Gastrocnemius medialis (tissue), 4 donors: Measurements from ENCODE around the gene DMXL2. TPM values are rescaled to one million over a fixed set of nuclear protein-coding genes. Genes with fewer than 3 reads are reported as not detected.
A peak's percentile ranks its signal among the peaks of the same experiment; 100 is the strongest.
"Not testable (repeated sequence)": the region's sequence is repeated elsewhere in the genome, so short reads cannot be mapped to it uniquely, and the experiment has no call there.

ENCODE experiments used
- ATAC-seq, 2 donors: fragments of 150-250 bp; one replicate each; pipeline ENCODE4 v1.9.1; 2016
- DNase-seq, 2 donors: peaks; one replicate each; pipeline ENCODE4 v3.0.0-alpha.2; 2019
- H3K27ac ChIP-seq, 4 donors: fragments of 200-600 bp; sonication (generic); 1 replicate in 1 of 4; 2 replicates in 3 of 4; pipeline ENCODE4 v1.5.1; 2016 to 2018; ENCODE audit warnings: mild to moderate bottlenecking in 2 of 4, moderate library complexity in 1 of 4
- H3K27me3 ChIP-seq, 3 donors: fragments of 200-600 bp; sonication (generic) in 2 of 3; 1 replicate in 1 of 3; 2 replicates in 2 of 3; pipeline versions ENCODE4 v1.5.1 to v1.6.0; 2016 to 2019; ENCODE audit warnings: mild to moderate bottlenecking in 1 of 3, moderate library complexity in 1 of 3
- H3K36me3 ChIP-seq, 2 donors: fragments of 200-600 bp; sonication (generic) in 1 of 2; one replicate each; pipeline ENCODE4 v1.5.1; 2017 to 2018
- H3K4me1 ChIP-seq, 2 donors: fragments of 200-600 bp; sonication (generic) in 1 of 2; one replicate each; pipeline ENCODE4 v1.5.1; 2016 to 2017; ENCODE audit warnings: mild to moderate bottlenecking in 2 of 2
- H3K4me3 ChIP-seq, 4 donors: fragments of 200-600 bp; sonication (generic) in 3 of 4; 1 replicate in 1 of 4; 2 replicates in 3 of 4; pipeline ENCODE4 v1.5.1; 2016 to 2019; ENCODE audit warnings: mild to moderate bottlenecking in 2 of 4
- H3K9me3 ChIP-seq, 3 donors: fragments of 200-600 bp; sonication (generic) in 2 of 3; 1 replicate in 1 of 3; 2 replicates in 2 of 3; pipeline ENCODE4 v1.5.1; 2016 to 2019
- CTCF ChIP-seq, 5 experiments: fragments of 450-650 bp in 3 of 5; fragments of 200-600 bp in 2 of 5; sonication (generic) in 2 of 5; IDR thresholded peaks in 4 of 5; conservative IDR thresholded peaks in 1 of 5; 1 replicate in 4 of 5; 2 replicates in 1 of 5; pipeline ENCODE4 v1.5.1; 2016 to 2019; ENCODE audit warnings: antibody characterized with exemption in 5 of 5, mild to moderate bottlenecking in 3 of 5, moderate library complexity in 3 of 5
- POLR2A ChIP-seq, 2 donors: fragments of 450-650 bp; IDR thresholded peaks; one replicate each; pipeline ENCODE4 v1.6.1; 2017; ENCODE audit warnings: antibody characterized with exemption in 2 of 2, mild to moderate bottlenecking in 2 of 2, moderate library complexity in 2 of 2
- in situ Hi-C, 4 donors: fragments of 200-750 bp; cut with MboI; loops; one replicate each; pipeline versions ENCODE4 v1.15.0 to v1.8.0; 2017; ENCODE audit warnings: low sequenced_read_pairs in 4 of 4
- intact Hi-C: fragments of 100-400 bp; cut with DNase I; formaldehyde crosslinking; loops from one replicate; pipeline ENCODE4 v1.15.1; 2023; ENCODE audit warnings: low total_unique reads
- total RNA-seq, 4 donors: library from RNA; depleted of rRNA; stranded (reverse); fragments of >200 nt; gene quantifications; one replicate each; pipeline versions ENCODE4 v1.1.0 to v1.2.3, GENCODE V29; 2016

The DMXL2 gene
- total RNA-seq, 4 donors from 2014 or later, result 2.5 to 4.1 (median 3.0) TPM

- H3K9me3 ChIP-seq, result no peaks in the 10 kb centered on the region
- ATAC-seq (peak; percentile 70 to 79), DNase-seq (no peak)
- intact Hi-C loops, result loop anchor here (1.0 kb wide), 1 partner anchor 127 kb away; no protein-coding TSS in a partner anchor
- H3K4me1 ChIP-seq, result no peaks in the 10 kb centered on the region
- H3K36me3 ChIP-seq, result no peaks in the 10 kb centered on the region
- in situ Hi-C loops, result loop anchor here in 3 of 4 donors (5.0 to 25.0 kb wide), 2 partner anchors 113 to 122 kb away; no protein-coding TSS in a partner anchor
- H3K27ac ChIP-seq, result no peak overlapping the region
- no peak for TF ChIP-seq POLR2A (IDR thresholded peaks at IDR 0.05)
- TF ChIP-seq CTCF (IDR thresholded peaks at IDR 0.05 in 4 of 5, conservative IDR thresholded peaks at IDR 0.05 in 1 of 5), result peak; percentile 48 to 75 (median 74)
- no peak overlapping the region for H3K4me3 ChIP-seq
- no peaks in the 10 kb centered on the region for H3K27me3 ChIP-seq
Measured at GRCh38 chr15:51649659-51650521, 27.3 kb upstream of the DMXL2 start.

GRCh38 chr15:51648643-51649042, 26.1 kb upstream of the DMXL2 start:
- intact Hi-C loops, H3K9me3 ChIP-seq: not testable (repeated sequence)
- in situ Hi-C loops, result loop anchor here in 2 of 4 donors (5.0 to 25.0 kb wide), 2 partner anchors 111 to 124 kb away; no protein-coding TSS in a partner anchor

GRCh38 chr15:51648101-51648500, 25.5 kb upstream of the DMXL2 start:
- H3K9me3 ChIP-seq, H3K27ac ChIP-seq, H3K4me1 ChIP-seq, H3K36me3 ChIP-seq, intact Hi-C loops, H3K27me3 ChIP-seq, DNase-seq, H3K4me3 ChIP-seq, ATAC-seq: not testable (repeated sequence)
- in situ Hi-C loops, result loop anchor here in 2 of 4 donors (5.0 to 25.0 kb wide), 2 partner anchors 111 to 124 kb away; no protein-coding TSS in a partner anchor

More at GRCh38 chr15:51648643-51649042, 26.1 kb upstream of the DMXL2 start:
- H3K36me3 ChIP-seq, H3K27me3 ChIP-seq, DNase-seq, H3K4me1 ChIP-seq, ATAC-seq, H3K27ac ChIP-seq, H3K4me3 ChIP-seq: not testable (repeated sequence)

GRCh38 chr15:51647128-51647562, 24.6 kb upstream of the DMXL2 start:
- intact Hi-C loops, result no loop called here
- H3K27me3 ChIP-seq, result no peaks in the 10 kb centered on the region
- H3K27ac ChIP-seq, result no peak overlapping the region
- H3K9me3 ChIP-seq, result no peaks in the 10 kb centered on the region
- no peak overlapping the region for H3K4me3 ChIP-seq
- TF ChIP-seq CTCF (IDR thresholded peaks at IDR 0.05 in 4 of 5, conservative IDR thresholded peaks at IDR 0.05 in 1 of 5), result no peak
- no peak for TF ChIP-seq POLR2A (IDR thresholded peaks at IDR 0.05)
- peak; percentile 6 to 38 for DNase-seq
- in situ Hi-C loops, result loop anchor here in 2 of 4 donors (5.0 to 25.0 kb wide), 2 partner anchors 110 to 125 kb away; no protein-coding TSS in a partner anchor
- ATAC-seq, result no peak
- H3K36me3 ChIP-seq, result no peaks in the 10 kb centered on the region
- no peaks in the 10 kb centered on the region for H3K4me1 ChIP-seq

GRCh38 chr15:51642696-51643095, 20.1 kb upstream of the DMXL2 start:
- no peaks in the 10 kb centered on the region for H3K4me1 ChIP-seq
- no peak overlapping the region for H3K27ac ChIP-seq
- no peaks in the 10 kb centered on the region for H3K9me3 ChIP-seq
- H3K36me3 ChIP-seq, result no peaks in the 10 kb centered on the region
- ATAC-seq (no peak), DNase-seq (no peak)
- in situ Hi-C loops, result loop anchor here in 2 of 4 donors (5.0 to 25.0 kb wide), 2 partner anchors 105 to 130 kb away; no protein-coding TSS in a partner anchor
- intact Hi-C loops, result no loop called here
- no peak overlapping the region for H3K4me3 ChIP-seq
- H3K27me3 ChIP-seq, result no peaks in the 10 kb centered on the region
- TF ChIP-seq CTCF (IDR thresholded peaks at IDR 0.05 in 4 of 5, conservative IDR thresholded peaks at IDR 0.05 in 1 of 5) (no peak), POLR2A (IDR thresholded peaks at IDR 0.05) (no peak)
